Gastroesophageal sphincter (tissue), 3 donors: ENCODE results near the gene ZNF214.

Experiments
- POLR2A ChIP-seq, 2 donors: fragments of 450-650 bp; IDR thresholded peaks; one replicate each; pipeline ENCODE4 v1.6.1; 2017; ENCODE audit warnings: antibody characterized with exemption in 2 of 2, mild to moderate bottlenecking in 2 of 2, moderate library complexity in 1 of 2
- TF ChIP-seq, protein P1 (sequence below), 4 experiments: fragments of 200-600 bp in 2 of 4; fragments of 450-650 bp in 2 of 4; sonication (generic) in 1 of 4; IDR thresholded peaks; one replicate each; pipeline ENCODE4 v1.5.1; 2017 to 2019; ENCODE audit warnings: antibody characterized with exemption in 4 of 4, mild to moderate bottlenecking in 2 of 4, moderate library complexity in 2 of 4

DNA sequence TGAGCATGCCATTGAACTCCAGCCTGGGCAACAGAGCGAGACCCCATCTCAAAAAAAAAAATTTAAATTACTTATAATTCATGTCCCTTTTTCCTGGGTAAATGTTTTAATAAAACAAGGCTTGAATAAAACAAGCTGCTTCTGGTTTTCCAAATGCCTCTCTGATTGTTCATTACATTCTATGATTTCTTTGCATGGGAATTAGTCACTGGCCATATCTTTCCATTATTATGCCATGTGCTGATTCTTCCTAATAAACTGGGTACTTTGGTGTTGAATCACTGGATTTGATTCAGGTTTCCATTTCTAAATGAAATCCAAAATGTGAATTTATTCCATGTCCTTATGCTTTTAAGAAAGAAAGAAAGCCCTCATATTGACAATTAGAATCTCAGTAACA lies 51.3 kb downstream of the ZNF214 start:
- TF ChIP-seq, protein P1, sequence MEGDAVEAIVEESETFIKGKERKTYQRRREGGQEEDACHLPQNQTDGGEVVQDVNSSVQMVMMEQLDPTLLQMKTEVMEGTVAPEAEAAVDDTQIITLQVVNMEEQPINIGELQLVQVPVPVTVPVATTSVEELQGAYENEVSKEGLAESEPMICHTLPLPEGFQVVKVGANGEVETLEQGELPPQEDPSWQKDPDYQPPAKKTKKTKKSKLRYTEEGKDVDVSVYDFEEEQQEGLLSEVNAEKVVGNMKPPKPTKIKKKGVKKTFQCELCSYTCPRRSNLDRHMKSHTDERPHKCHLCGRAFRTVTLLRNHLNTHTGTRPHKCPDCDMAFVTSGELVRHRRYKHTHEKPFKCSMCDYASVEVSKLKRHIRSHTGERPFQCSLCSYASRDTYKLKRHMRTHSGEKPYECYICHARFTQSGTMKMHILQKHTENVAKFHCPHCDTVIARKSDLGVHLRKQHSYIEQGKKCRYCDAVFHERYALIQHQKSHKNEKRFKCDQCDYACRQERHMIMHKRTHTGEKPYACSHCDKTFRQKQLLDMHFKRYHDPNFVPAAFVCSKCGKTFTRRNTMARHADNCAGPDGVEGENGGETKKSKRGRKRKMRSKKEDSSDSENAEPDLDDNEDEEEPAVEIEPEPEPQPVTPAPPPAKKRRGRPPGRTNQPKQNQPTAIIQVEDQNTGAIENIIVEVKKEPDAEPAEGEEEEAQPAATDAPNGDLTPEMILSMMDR (IDR thresholded peaks at IDR 0.05) = no peak
- no peak for TF ChIP-seq POLR2A (IDR thresholded peaks at IDR 0.05)
